Stimulated activated effector memory CD8-positive, alpha-beta T cell treated with anti-CD3 and anti-CD28 coated beads, Interleukin-12 subunit alpha, Interleukin-12 subunit beta, amount 100 ng/mL, for 72 hours (primary cell): ENCODE data around the gene CCNB2.
"Not testable (repeated sequence)": the region's sequence is repeated elsewhere in the genome, so short reads cannot be mapped to it uniquely, and the experiment has no call there.

ENCODE experiments used
- ATAC-seq: fragments of 150-1000 bp; cut with Tn5 transposase; 2 replicates; pipeline ENCODE4 v1.10.0; 2021
- DNase-seq, 2 donors: peaks; one replicate each; pipeline ENCODE4 v3.0.0; 2021 to 2022; ENCODE audit warnings: low spot score in 2 of 2
- H3K27ac Mint-ChIP-seq: one replicate; pipeline ENCODE4 v1.8.0; 2022; ENCODE audit warnings: mild to moderate bottlenecking, mixed read lengths
- H3K36me3 Mint-ChIP-seq: one replicate; pipeline ENCODE4 v1.8.0; 2022; ENCODE audit warnings: mild to moderate bottlenecking, mixed read lengths
- H3K4me1 Mint-ChIP-seq: one replicate; pipeline ENCODE4 v1.8.0; 2022; ENCODE audit warnings: mixed read lengths
- H3K4me3 Mint-ChIP-seq: one replicate; pipeline ENCODE4 v1.8.0; 2022; ENCODE audit warnings: mild to moderate bottlenecking, mixed read lengths
- H3K9me3 Mint-ChIP-seq: one replicate; pipeline ENCODE4 v1.8.0; 2022; ENCODE audit warnings: mixed read lengths

Gene CCNB2

GRCh38 chr15:59119625-59120024 is 14.7 kb downstream of the CCNB2 start:
- peaks cover 39% of the 10 kb centered on the region for H3K36me3 Mint-ChIP-seq
- no peaks in the 10 kb centered on the region for H3K4me1 Mint-ChIP-seq
- no peak for ATAC-seq
- no peak overlapping the region for H3K4me3 Mint-ChIP-seq
- no peak overlapping the region for H3K27ac Mint-ChIP-seq
- no peak for DNase-seq
- no peaks in the 10 kb centered on the region for H3K9me3 Mint-ChIP-seq

- Mint-ChIP-seq H3K36me3 (peaks cover 26% of the 10 kb centered on the region), H3K9me3 (no peaks in the 10 kb centered on the region), H3K4me3 (no peak overlapping the region), H3K27ac (no peak overlapping the region), H3K4me1 (no peaks in the 10 kb centered on the region)
- DNase-seq, result no peak
- ATAC-seq, result no peak
Measured at GRCh38 chr15:59120937-59121336, 16.0 kb downstream of the CCNB2 start.

GRCh38 chr15:59124261-59124660 is 19.3 kb downstream of the CCNB2 start:
- ATAC-seq (no peak), DNase-seq (no peak)
- Mint-ChIP-seq H3K9me3 (no peaks in the 10 kb centered on the region), H3K4me3 (no peak overlapping the region), H3K4me1 (peaks cover 6% of the 10 kb centered on the region), H3K36me3 (peaks cover 4% of the 10 kb centered on the region), H3K27ac (no peak overlapping the region)

- not testable (repeated sequence) for H3K9me3 Mint-ChIP-seq, H3K4me1 Mint-ChIP-seq, DNase-seq, ATAC-seq, H3K4me3 Mint-ChIP-seq, H3K36me3 Mint-ChIP-seq, H3K27ac Mint-ChIP-seq
Measured at GRCh38 chr15:59125683-59126082, 20.7 kb downstream of the CCNB2 start.

- H3K9me3 Mint-ChIP-seq, H3K4me3 Mint-ChIP-seq, H3K27ac Mint-ChIP-seq, ATAC-seq, H3K4me1 Mint-ChIP-seq, DNase-seq: not testable (repeated sequence)
- peaks cover 10% of the 10 kb centered on the region for H3K36me3 Mint-ChIP-seq
Measured at GRCh38 chr15:59127255-59127654, 22.3 kb downstream of the CCNB2 start.

GRCh38 chr15:59131456-59131855 is 26.5 kb downstream of the CCNB2 start:
- Mint-ChIP-seq H3K4me3 (no peak overlapping the region), H3K36me3 (peaks cover 10% of the 10 kb centered on the region), H3K9me3 (peaks cover 3% of the 10 kb centered on the region), H3K27ac (no peak overlapping the region), H3K4me1 (peaks cover 6% of the 10 kb centered on the region)
- no peak for ATAC-seq
- DNase-seq, result no peak

- Mint-ChIP-seq H3K4me3 (no peak overlapping the region), H3K4me1 (peaks cover 7% of the 10 kb centered on the region), H3K36me3 (peaks cover 10% of the 10 kb centered on the region), H3K9me3 (peaks cover 3% of the 10 kb centered on the region), H3K27ac (no peak overlapping the region)
- DNase-seq (no peak), ATAC-seq (no peak)
Measured at GRCh38 chr15:59131969-59132562, 27.1 kb downstream of the CCNB2 start.

GRCh38 chr15:59133929-59134427 is 29.0 kb downstream of the CCNB2 start:
- Mint-ChIP-seq H3K4me1 (peaks cover 14% of the 10 kb centered on the region), H3K4me3 (no peak overlapping the region), H3K36me3 (peaks cover 6% of the 10 kb centered on the region), H3K27ac (no peak overlapping the region), H3K9me3 (peaks cover 3% of the 10 kb centered on the region)
- DNase-seq (no peak), ATAC-seq (no peak)

GRCh38 chr15:59137566-59137965 is 32.6 kb downstream of the CCNB2 start:
- ATAC-seq (peak; percentile 64), DNase-seq (no peak)
- no peak overlapping the region for H3K4me3 Mint-ChIP-seq
- H3K36me3 Mint-ChIP-seq, result peaks cover 2% of the 10 kb centered on the region
- H3K27ac Mint-ChIP-seq, result peak overlapping the region; percentile 65
- no peaks in the 10 kb centered on the region for H3K9me3 Mint-ChIP-seq
- peaks cover 14% of the 10 kb centered on the region for H3K4me1 Mint-ChIP-seq

GRCh38 chr15:59138243-59138642 is 33.3 kb downstream of the CCNB2 start:
- peaks cover 6% of the 10 kb centered on the region for H3K36me3 Mint-ChIP-seq
- peak; percentile 85 for ATAC-seq
- H3K4me3 Mint-ChIP-seq, result no peak overlapping the region
- H3K9me3 Mint-ChIP-seq, result no peaks in the 10 kb centered on the region
- peak overlapping the region; percentile 65 for H3K27ac Mint-ChIP-seq
- DNase-seq, result peak; percentile 8 to 54
- peaks cover 14% of the 10 kb centered on the region for H3K4me1 Mint-ChIP-seq

- Mint-ChIP-seq H3K9me3 (no peaks in the 10 kb centered on the region), H3K27ac (no peak overlapping the region), H3K4me1 (peaks cover 14% of the 10 kb centered on the region), H3K4me3 (no peak overlapping the region), H3K36me3 (peaks cover 6% of the 10 kb centered on the region)
- DNase-seq (no peak), ATAC-seq (no peak)
Measured at GRCh38 chr15:59140422-59141226, 35.7 kb downstream of the CCNB2 start.

- Mint-ChIP-seq H3K4me3 (no peak overlapping the region), H3K4me1 (peaks cover under 1% of the 10 kb centered on the region), H3K27ac (no peak overlapping the region), H3K9me3 (no peaks in the 10 kb centered on the region), H3K36me3 (peaks cover 6% of the 10 kb centered on the region)
- ATAC-seq, result no peak
- no peak for DNase-seq
Measured at GRCh38 chr15:59143281-59143680, 38.3 kb downstream of the CCNB2 start.

- not testable (repeated sequence) for H3K4me1 Mint-ChIP-seq, H3K36me3 Mint-ChIP-seq, H3K27ac Mint-ChIP-seq, DNase-seq, ATAC-seq, H3K9me3 Mint-ChIP-seq, H3K4me3 Mint-ChIP-seq
Measured at GRCh38 chr15:59144594-59144993, 39.6 kb downstream of the CCNB2 start.

GRCh38 chr15:59147666-59148065 is 42.7 kb downstream of the CCNB2 start:
- DNase-seq (no peak), ATAC-seq (no peak)
- no peaks in the 10 kb centered on the region for H3K4me1 Mint-ChIP-seq
- H3K9me3 Mint-ChIP-seq, result no peaks in the 10 kb centered on the region
- H3K27ac Mint-ChIP-seq, result no peak overlapping the region
- H3K4me3 Mint-ChIP-seq, result no peak overlapping the region
- H3K36me3 Mint-ChIP-seq, result peaks cover 3% of the 10 kb centered on the region

- Mint-ChIP-seq H3K27ac (no peak overlapping the region), H3K9me3 (no peaks in the 10 kb centered on the region), H3K36me3 (no peaks in the 10 kb centered on the region), H3K4me1 (no peaks in the 10 kb centered on the region), H3K4me3 (no peak overlapping the region)
- no peak for ATAC-seq
- DNase-seq, result no peak
Measured at GRCh38 chr15:59148153-59148833, 43.3 kb downstream of the CCNB2 start.
